ENCODE data around the gene TLK1. TPM values are rescaled to one million over a fixed set of nuclear protein-coding genes. Genes with fewer than 3 reads are reported as not detected.
"Not testable (repeated sequence)": the region's sequence is repeated elsewhere in the genome, so short reads cannot be mapped to it uniquely, and the experiment has no call there.

The TLK1 gene
- total and polyA plus RNA-seq, 7 donors = 14.1 to 60.6 (median 37.9) TPM

GRCh38 chr2:171165967-171166327 is 5.3 kb upstream of the TLK1 start:
- Histone ChIP-seq H3K4me3 (no peak overlapping the region), H3K4me1 (peaks cover 0 to 22% (median 10%) of the 10 kb centered on the region in 4 donors), H3K36me3 (no peaks in the 10 kb centered on the region), H3K9me3 (no peaks in the 10 kb centered on the region), H3K27ac (no peak overlapping the region), H3K27me3 (no peaks in the 10 kb centered on the region)
- no peak for DNase-seq
- WGBS, 2 donors = 95% methylated on average over 1 of the region's 1 CpG
- intact Hi-C loops (cut with DNase I) = loop anchor here (10.0 kb wide), 1 partner anchor 159 kb away; no protein-coding TSS in a partner anchor
- no peak for TF ChIP-seq POLR2AphosphoS5 (IDR thresholded peaks at IDR 0.05)
- TF ChIP-seq CTCF (IDR thresholded peaks at IDR 0.05) = no peak
- TF ChIP-seq POLR2A (IDR thresholded peaks at IDR 0.05) = no peak
- TF ChIP-seq EP300 (IDR thresholded peaks at IDR 0.05) = no peak

GRCh38 chr2:171163261-171163660 is 2.6 kb upstream of the TLK1 start:
- no peak for DNase-seq
- intact Hi-C loops (cut with DNase I) = loop anchor here (5.0 to 10.0 kb wide), 4 partner anchors 89 to 359 kb away; partner anchors contain the start of genes CYBRD1, DCAF17 and METTL8
- TF ChIP-seq EP300 (IDR thresholded peaks at IDR 0.05) (no peak), CTCF (IDR thresholded peaks at IDR 0.05) (no peak), POLR2A (IDR thresholded peaks at IDR 0.05) (no peak), POLR2AphosphoS5 (IDR thresholded peaks at IDR 0.05) (no peak)
- WGBS, 2 donors = 64 to 88% methylated on average over 4 of the region's 4 CpGs
- no peaks in the 10 kb centered on the region for H3K36me3 ChIP-seq
- no peaks in the 10 kb centered on the region for H3K27me3 ChIP-seq
- peaks cover 0 to 19% (median 8%) of the 10 kb centered on the region in 4 donors for H3K4me1 ChIP-seq
- no peak overlapping the region for H3K27ac ChIP-seq
- no peaks in the 10 kb centered on the region for H3K9me3 ChIP-seq
- H3K4me3 ChIP-seq = no peak overlapping the region

- WGBS, 2 donors = 95 to 96% methylated on average over 9 of the region's 9 CpGs
- not testable (repeated sequence) for DNase-seq
- H3K27ac ChIP-seq = peak overlapping the region in 3 of 4 donors; percentile 88 to 98 (median 97)
Measured at GRCh38 chr2:171162522-171163197, 2.0 kb upstream of the TLK1 start.

GRCh38 chr2:171160956-171161740 is 455 bp upstream of the TLK1 start:
- peak overlapping the region; percentile 67 to 93 (median 80) for H3K4me3 ChIP-seq
- peak overlapping the region; percentile 88 to 98 (median 97) for H3K27ac ChIP-seq
- intact Hi-C loops (cut with DNase I) = loop anchor here (2.0 to 10.0 kb wide), 7 partner anchors 91 to 361 kb away; partner anchors contain the start of genes CYBRD1, DCAF17, GORASP2 and METTL8
- DNase-seq = peak; percentile 91
- WGBS, 2 donors = 1% methylated on average over 65 of the region's 65 CpGs
- H3K27me3 ChIP-seq = no peaks in the 10 kb centered on the region
- peaks cover 0 to 29% (median 14%) of the 10 kb centered on the region in 4 donors for H3K4me1 ChIP-seq
- no peak for TF ChIP-seq EP300 (IDR thresholded peaks at IDR 0.05)
- TF ChIP-seq POLR2AphosphoS5 (IDR thresholded peaks at IDR 0.05) = peak in 3 of 4 donors; percentile 19 to 64 (median 34)
- no peaks in the 10 kb centered on the region for H3K9me3 ChIP-seq
- H3K36me3 ChIP-seq = no peaks in the 10 kb centered on the region

More at GRCh38 chr2:171162522-171163197, 2.0 kb upstream of the TLK1 start:
- intact Hi-C loops (cut with DNase I) = loop anchor here (5.0 to 10.0 kb wide), 4 partner anchors 90 to 360 kb away; partner anchors contain the start of genes CYBRD1, DCAF17 and METTL8
- H3K9me3 ChIP-seq, H3K36me3 ChIP-seq, H3K27me3 ChIP-seq, H3K4me3 ChIP-seq: not testable (repeated sequence)
- H3K4me1 ChIP-seq = peaks cover 0 to 25% (median 10%) of the 10 kb centered on the region in 4 donors

- peak overlapping the region; percentile 67 to 93 (median 80) for H3K4me3 ChIP-seq
- DNase-seq = peak; percentile 76
- peaks cover 0 to 45% (median 22%) of the 10 kb centered on the region in 4 donors for H3K4me1 ChIP-seq
- peak overlapping the region; percentile 88 to 98 (median 97) for H3K27ac ChIP-seq
- H3K9me3 ChIP-seq = no peaks in the 10 kb centered on the region
- H3K27me3 ChIP-seq = no peaks in the 10 kb centered on the region
- intact Hi-C loops (cut with DNase I) = loop anchor here (2.0 to 10.0 kb wide), 7 partner anchors 93 to 363 kb away; partner anchors contain the start of genes CYBRD1, DCAF17, GORASP2 and METTL8
- 0% methylated on average over 38 of the region's 38 CpGs for WGBS, 2 donors
- H3K36me3 ChIP-seq = no peaks in the 10 kb centered on the region
- TF ChIP-seq EP300 (IDR thresholded peaks at IDR 0.05) (no peak), CTCF (IDR thresholded peaks at IDR 0.05) (peak in 3 of 4 experiments; percentile 26 to 53 (median 36)), POLR2AphosphoS5 (IDR thresholded peaks at IDR 0.05) (peak in 1 of 4 donors; percentile 27), POLR2A (IDR thresholded peaks at IDR 0.05) (no peak)
Measured at GRCh38 chr2:171159372-171160118, 1.1 kb downstream of the TLK1 start.

Measured in sigmoid colon (tissue), 7 donors.